CD4-positive, CD25-positive, alpha-beta regulatory T cell (primary cell): ENCODE data around the gene SFRP2. TPM values are rescaled to one million over a fixed set of nuclear protein-coding genes. Genes with fewer than 3 reads are reported as not detected.

Source experiments
- ATAC-seq, 2 donors: fragments of 150-1000 bp; cut with Tn5 transposase; one replicate each; pipeline ENCODE4 v1.10.0; 2021; ENCODE audit warnings: low read depth in 2 of 2, moderate number of reproducible peaks in 2 of 2, moderate library complexity in 1 of 2
- DNase-seq, 3 donors: peaks; one replicate each; pipeline versions ENCODE4 v3.0.0 to v3.0.0-alpha.2; 2012 to 2022; ENCODE audit warnings: mixed read lengths in 1 of 3
- H3K27ac ChIP-seq: one replicate; pipeline ENCODE4 v1.7.0; 2013; ENCODE audit warnings: mild to moderate bottlenecking, low read length; ENCODE audit not compliant: insufficient read depth, poor library complexity, severe bottlenecking
- H3K27me3 ChIP-seq: one replicate; pipeline ENCODE4 v1.7.0; 2013; ENCODE audit warnings: low read length; ENCODE audit not compliant: control insufficient read depth, insufficient read depth
- H3K36me3 ChIP-seq: one replicate; pipeline ENCODE4 v1.7.0; 2013; ENCODE audit warnings: mild to moderate bottlenecking, low read length, moderate library complexity; ENCODE audit not compliant: control insufficient read depth, insufficient read depth
- H3K4me1 ChIP-seq: 2 replicates; pipeline ENCODE4 v1.7.0; 2013; ENCODE audit warnings: mild to moderate bottlenecking, low read length; ENCODE audit not compliant: insufficient read depth, control insufficient read depth, poor library complexity, severe bottlenecking
- H3K4me3 ChIP-seq: one replicate; pipeline ENCODE4 v1.7.0; 2013; ENCODE audit warnings: low read depth, mild to moderate bottlenecking, low read length, moderate library complexity
- H3K9me3 ChIP-seq, 2 experiments: 1 replicate in 1 of 2; 2 replicates in 1 of 2; pipeline ENCODE4 v1.7.0; 2013; ENCODE audit warnings: low read length in 2 of 2, mild to moderate bottlenecking in 1 of 2, moderate library complexity in 1 of 2; ENCODE audit not compliant: control insufficient read depth in 2 of 2
- H3K27ac Mint-ChIP-seq, 3 donors: one replicate each; pipeline ENCODE4 v1.8.0; 2020 to 2022; ENCODE audit warnings: mild to moderate bottlenecking in 3 of 3, mixed read lengths in 3 of 3, moderate library complexity in 2 of 3
- H3K27me3 Mint-ChIP-seq: one replicate; pipeline ENCODE4 v1.8.0; 2022; ENCODE audit warnings: mild to moderate bottlenecking, mixed read lengths
- H3K36me3 Mint-ChIP-seq: one replicate; pipeline ENCODE4 v1.8.0; 2020; ENCODE audit warnings: mixed read lengths
- H3K4me1 Mint-ChIP-seq, 4 donors: one replicate each; pipeline ENCODE4 v1.8.0; 2020 to 2022; ENCODE audit warnings: mixed read lengths in 4 of 4, mild to moderate bottlenecking in 1 of 4
- H3K4me3 Mint-ChIP-seq, 4 donors: one replicate each; pipeline ENCODE4 v1.8.0; 2020 to 2022; ENCODE audit warnings: mild to moderate bottlenecking in 4 of 4, mixed read lengths in 4 of 4, moderate library complexity in 3 of 4
- H3K9me3 Mint-ChIP-seq, 7 donors: one replicate each; pipeline ENCODE4 v1.8.0; 2020 to 2022; ENCODE audit warnings: mixed read lengths in 7 of 7, mild to moderate bottlenecking in 3 of 7, moderate library complexity in 2 of 7
- polyA plus RNA-seq, 4 donors: library from polyadenylated mRNA; unstranded; fragments of 300-500 nt; fragmentation: Illumina TruSeq; gene quantifications; one replicate each; pipeline ENCODE4 v1.2.3, GENCODE V29; 2021
- total RNA-seq: library from RNA; stranded (reverse); gene quantifications from one replicate; pipeline ENCODE4 v1.2.3, GENCODE V29; 2022

Gene SFRP2
- total and polyA plus RNA-seq, 5 donors from 2014 or later = not detected

DNA sequence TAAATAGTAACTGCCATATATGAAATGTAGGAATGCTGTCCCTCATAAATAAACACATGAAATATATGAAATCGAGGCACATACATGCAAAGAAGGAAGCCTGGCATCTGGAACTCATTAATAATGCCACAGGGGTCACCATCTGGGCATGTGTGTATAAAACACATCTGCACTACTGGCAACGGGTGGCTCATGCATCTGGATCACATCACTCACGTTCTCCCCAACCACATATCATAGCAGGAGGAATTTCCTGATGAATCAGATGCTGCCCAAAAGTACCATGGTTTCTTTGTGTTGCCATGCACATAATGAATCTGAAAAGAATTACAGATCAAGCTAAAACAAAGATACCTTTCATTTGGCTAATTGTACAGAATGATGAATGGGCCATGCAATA lies 57.6 kb downstream of the SFRP2 start:
- H3K27ac ChIP-seq = no peak overlapping the region
- no peak for ATAC-seq

More for the DNA sequence above, 57.6 kb downstream of the SFRP2 start:
- Mint-ChIP-seq H3K27me3 (peaks cover 22% of the 10 kb centered on the region), H3K9me3 (no peaks in the 10 kb centered on the region), H3K4me1 (peaks cover 0 to 6% (median 0%) of the 10 kb centered on the region in 4 donors), H3K4me3 (no peak overlapping the region), H3K36me3 (peaks cover 5% of the 10 kb centered on the region), H3K27ac (no peak overlapping the region)
- Histone ChIP-seq H3K9me3 (no peaks in the 10 kb centered on the region), H3K4me3 (no peak overlapping the region), H3K36me3 (no peaks in the 10 kb centered on the region), H3K27me3 (peaks cover 2% of the 10 kb centered on the region), H3K4me1 (no peaks in the 10 kb centered on the region)
- DNase-seq = no peak

Other genes with a start within 250 kb of the SFRP2 start
- gene TLR2, start 104.8 kb downstream of the SFRP2 start, total RNA-seq = 1.4 TPM
- under 1 TPM in 3 of 4 donors, not detected in 1; 0.55 to 0.74 (median 0.64) TPM for gene TLR2, start 104.8 kb downstream of the SFRP2 start, polyA plus RNA-seq
- 2.1 TPM for gene RNF175, start 29.1 kb downstream of the SFRP2 start, total RNA-seq
- gene RNF175, start 29.1 kb downstream of the SFRP2 start, polyA plus RNA-seq = 10 to 100 TPM in 2 of 4 donors, 1 to 10 TPM in 2; 5.7 to 17.3 (median 10.3) TPM